ENCODE data around the gene NRDC. TPM values are rescaled to one million over a fixed set of nuclear protein-coding genes. Genes with fewer than 3 reads are reported as not detected.

Gene NRDC
- total RNA-seq, 1 experiment from 2014 or later = 182 TPM

GRCh38 chr1:51908499-51908898, 30.0 kb upstream of the NRDC start:
- DNase-seq (ENCODE audit: low read depth, low spot score) (no peak), ATAC-seq (no peak)
- Histone ChIP-seq H3K9ac (ENCODE audit: low read length) (no peak overlapping the region), H3K4me3 (replicated peaks in 1 of 2; ENCODE audit: low read depth in 1 of 2, low read length in 2 of 2) (no peak overlapping the region), H3K79me2 (ENCODE audit: insufficient read depth, low read length) (no peaks in the 10 kb centered on the region), H3K4me1 (ENCODE audit: control insufficient read depth in 1 of 2, insufficient read depth in 2 of 2, low read length in 2 of 2) (no peaks in the 10 kb centered on the region), H4K20me1 (ENCODE audit: insufficient read depth) (no peaks in the 10 kb centered on the region), H3K27me3 (ENCODE audit: insufficient read depth, low read length) (no peaks in the 10 kb centered on the region), H3K36me3 (ENCODE audit: control insufficient read depth in 1 of 2, insufficient read depth in 2 of 2, low read length in 2 of 2) (no peaks in the 10 kb centered on the region), H3K4me2 (ENCODE audit: low read length) (no peak overlapping the region), H3K9me2 (ENCODE audit: insufficient read depth) (no peaks in the 10 kb centered on the region), H2AFZ (ENCODE audit: low read depth, low read length, poor library complexity, severe bottlenecking) (no peak overlapping the region), H3K27ac (ENCODE audit: low read depth, low read length) (no peak overlapping the region), H3K9me3 (ENCODE audit: control insufficient read depth in 1 of 2, insufficient read depth in 1 of 2, low read depth in 1 of 2, low read length in 2 of 2) (no peaks in the 10 kb centered on the region)
- CTCF ChIA-PET = no interaction called here
- POLR2A ChIA-PET = no interaction called here
- intact Hi-C loops (cut with micrococcal nuclease) = no loop called here
- no TSS peak for BruUV-seq (replicated peaks)
- RAD21 ChIA-PET (ENCODE audit: low non-redundant PET in 1 of 2, low total read pairs in 2 of 2, uncharacterized antibody in 2 of 2, unreplicated experiment in 2 of 2) = no interaction called here
- TF ChIP-seq MAX (IDR thresholded peaks at IDR 0.05) (no peak), RAD21 (IDR thresholded peaks at IDR 0.05; ENCODE audit: low read depth) (no peak), EGR1 (IDR thresholded peaks at IDR 0.05; ENCODE audit: low read depth) (no peak), ATF3 (IDR thresholded peaks at IDR 0.05) (no peak)

- no peaks in the 10 kb centered on the region for H3K9me3 ChIP-seq (ENCODE audit: control insufficient read depth in 1 of 2, insufficient read depth in 1 of 2, low read depth in 1 of 2, low read length in 2 of 2)
- TF ChIP-seq EZH2 (IDR thresholded peaks at IDR 0.05) (no peak), ZFX (IDR thresholded peaks at IDR 0.05) (no peak), ELF1 (IDR thresholded peaks at IDR 0.05; ENCODE audit: borderline replicate concordance, low read depth) (no peak), SRF (IDR thresholded peaks at IDR 0.05; ENCODE audit: low read depth) (no peak)
- no peak for ATAC-seq
- H3K4me2 ChIP-seq (ENCODE audit: low read length) = no peak overlapping the region
- CTCF ChIA-PET = no interaction called here
- no peaks in the 10 kb centered on the region for H3K4me1 ChIP-seq (ENCODE audit: control insufficient read depth in 1 of 2, insufficient read depth in 2 of 2, low read length in 2 of 2)
- no peak overlapping the region for H2AFZ ChIP-seq (ENCODE audit: low read depth, low read length, poor library complexity, severe bottlenecking)
- no peaks in the 10 kb centered on the region for H3K79me2 ChIP-seq (ENCODE audit: insufficient read depth, low read length)
- H3K4me3 ChIP-seq (replicated peaks in 1 of 2; ENCODE audit: low read depth in 1 of 2, low read length in 2 of 2) = no peak overlapping the region
- intact Hi-C loops (cut with micrococcal nuclease) = no loop called here
- H4K20me1 ChIP-seq (ENCODE audit: insufficient read depth) = no peaks in the 10 kb centered on the region
- POLR2A ChIA-PET = no interaction called here
- RAD21 ChIA-PET (ENCODE audit: low non-redundant PET in 1 of 2, low total read pairs in 2 of 2, uncharacterized antibody in 2 of 2, unreplicated experiment in 2 of 2) = no interaction called here
- H3K9me2 ChIP-seq (ENCODE audit: insufficient read depth) = no peaks in the 10 kb centered on the region
- no peaks in the 10 kb centered on the region for H3K27me3 ChIP-seq (ENCODE audit: insufficient read depth, low read length)
- no peak overlapping the region for H3K27ac ChIP-seq (ENCODE audit: low read depth, low read length)
- H3K9ac ChIP-seq (ENCODE audit: low read length) = no peak overlapping the region
- no TSS peak for BruUV-seq (replicated peaks)
- no peaks in the 10 kb centered on the region for H3K36me3 ChIP-seq (ENCODE audit: control insufficient read depth in 1 of 2, insufficient read depth in 2 of 2, low read length in 2 of 2)
- no peak for DNase-seq (ENCODE audit: low read depth, low spot score)
These were observed 28.7 kb upstream of the NRDC start for GRCh38 chr1:51907079-51907702.
